Mucosa of descending colon (tissue), 3 donors: ENCODE data around the gene BMERB1. TPM values are rescaled to one million over a fixed set of nuclear protein-coding genes. Genes with fewer than 3 reads are reported as not detected.
"Not testable (repeated sequence)": the region's sequence is repeated elsewhere in the genome, so short reads cannot be mapped to it uniquely, and the experiment has no call there.

Experiments
- ATAC-seq: fragments of 200-7000 bp; cut with Tn5 transposase; one replicate; pipeline ENCODE4 v1.9.1; 2020; ENCODE audit warnings: mild to moderate bottlenecking, moderate library complexity
- DNase-seq, 3 donors: peaks; one replicate each; pipeline ENCODE4 v3.0.0-alpha.2; 2020
- H3K36me3 ChIP-seq: fragments of 200-600 bp; one replicate; pipeline ENCODE4 v1.8.0; 2021; ENCODE audit warnings: low read depth, mild to moderate bottlenecking
- H3K4me1 ChIP-seq: fragments of 200-600 bp; one replicate; pipeline ENCODE4 v1.8.0; 2021; ENCODE audit warnings: low read depth, mild to moderate bottlenecking
- H3K4me3 ChIP-seq: fragments of 200-600 bp; one replicate; pipeline ENCODE4 v1.8.0; 2021; ENCODE audit warnings: mild to moderate bottlenecking
- H3K9me3 ChIP-seq: fragments of 200-600 bp; one replicate; pipeline ENCODE4 v1.8.0; 2021; ENCODE audit warnings: mild to moderate bottlenecking
- intact Hi-C, 2 donors: fragments of 100-400 bp; cut with DNase I in 1 of 2; cut with micrococcal nuclease in 1 of 2; formaldehyde crosslinking; loops; one replicate each; pipeline versions ENCODE4 v1.11.0 to v1.11.1; 2022; cut with DNase I, micrococcal nuclease
- long read RNA-seq, 2 donors: library from polyadenylated mRNA; unstranded; transcript quantifications; one replicate each; pipeline ENCODE4 v2.0.0, GENCODE V29; 2019 to 2021
- total RNA-seq, 3 donors: library from RNA; stranded (reverse); fragmentation: NEBNext Ultra II Directional in 2 of 3; extraction: Animal tissue kit (Norgen Biotek cat#: 25700) in 2 of 3; gene quantifications; one replicate each; pipeline versions ENCODE4 v1.2.1 to v1.2.4, GENCODE V29; 2021 to 2023
- TF ChIP-seq, protein P1 (sequence below): fragments of 200-600 bp; IDR thresholded peaks from one replicate; pipeline ENCODE4 v1.8.0; 2022; ENCODE audit warnings: antibody characterized with exemption, mild to moderate bottlenecking
- donor health status: DM: no; HTN: no; CAD: no; lungs with moderate emphysema.
- donor health status: DM: no; HTN: no; CAD: no.
- donor health status: DM: no; HTN: yes; CAD: no.

Gene BMERB1
- total RNA-seq = 10 to 100 TPM in 1 of 3 donors, 1 to 10 TPM in 2; 5.4 to 54.3 (median 9.1) TPM
- long read RNA-seq, donor 1, transcript C16orf45-201 (6 exons, 2,404 nt) = major isoform, 93 of 107 reads
- long read RNA-seq, donor 1, partial matches to known transcripts = 4 of 107 reads
- long read RNA-seq, donor 1, other reads (novel, unspliced or antisense) = 10 of 107 reads
- long read RNA-seq, donor 2, transcript C16orf45-201 (6 exons, 2,404 nt) = major isoform, 9 of 15 reads
- long read RNA-seq, donor 2, partial matches to known transcripts = 2 of 15 reads
- long read RNA-seq, donor 2, other reads (novel, unspliced or antisense) = 3 of 15 reads

DNA sequence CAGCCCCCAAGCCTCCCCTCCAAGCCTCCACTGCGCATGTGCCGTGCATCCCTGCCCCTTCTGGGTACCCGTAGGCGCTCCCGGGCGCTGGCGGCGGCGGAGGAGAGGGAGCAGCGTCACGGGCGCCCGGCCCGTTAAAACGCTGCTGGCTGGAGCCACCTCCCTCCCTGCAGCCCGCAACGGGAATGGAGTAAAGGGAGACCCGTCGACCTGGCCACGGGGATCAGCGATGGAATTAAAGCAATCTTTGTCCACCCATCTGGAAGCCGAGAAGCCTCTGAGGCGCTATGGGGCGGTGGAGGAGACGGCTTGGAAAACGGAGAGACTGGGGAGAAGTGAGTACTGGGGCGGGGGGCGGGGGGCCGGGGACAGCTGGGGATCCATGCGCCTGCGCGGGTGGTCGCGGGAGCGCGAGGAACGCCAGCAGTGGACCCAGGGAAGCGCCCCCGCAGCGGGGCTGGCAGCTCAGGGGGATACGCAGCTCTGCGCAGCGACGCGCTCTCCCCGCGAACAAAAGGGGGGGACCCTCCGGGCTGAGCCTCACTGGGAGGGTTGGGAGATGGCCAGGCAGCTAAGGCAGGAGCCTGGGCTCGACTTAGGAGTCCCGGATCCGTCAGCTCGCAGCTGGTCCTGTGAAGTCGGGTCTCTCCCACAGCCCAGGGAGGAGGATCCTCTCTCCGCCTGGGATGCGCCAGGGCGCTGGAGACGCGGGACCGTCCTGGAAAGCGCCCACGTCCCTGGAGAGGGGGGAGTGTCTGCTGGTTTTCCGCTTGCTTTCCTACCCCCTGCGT is at the start of gene BMERB1:
Gene BMERB1 (plus strand): TSS at position 164 of the 791 bp plus-strand sequence. CDS start 66 bp downstream, at position 230.
- TF ChIP-seq, protein P1, sequence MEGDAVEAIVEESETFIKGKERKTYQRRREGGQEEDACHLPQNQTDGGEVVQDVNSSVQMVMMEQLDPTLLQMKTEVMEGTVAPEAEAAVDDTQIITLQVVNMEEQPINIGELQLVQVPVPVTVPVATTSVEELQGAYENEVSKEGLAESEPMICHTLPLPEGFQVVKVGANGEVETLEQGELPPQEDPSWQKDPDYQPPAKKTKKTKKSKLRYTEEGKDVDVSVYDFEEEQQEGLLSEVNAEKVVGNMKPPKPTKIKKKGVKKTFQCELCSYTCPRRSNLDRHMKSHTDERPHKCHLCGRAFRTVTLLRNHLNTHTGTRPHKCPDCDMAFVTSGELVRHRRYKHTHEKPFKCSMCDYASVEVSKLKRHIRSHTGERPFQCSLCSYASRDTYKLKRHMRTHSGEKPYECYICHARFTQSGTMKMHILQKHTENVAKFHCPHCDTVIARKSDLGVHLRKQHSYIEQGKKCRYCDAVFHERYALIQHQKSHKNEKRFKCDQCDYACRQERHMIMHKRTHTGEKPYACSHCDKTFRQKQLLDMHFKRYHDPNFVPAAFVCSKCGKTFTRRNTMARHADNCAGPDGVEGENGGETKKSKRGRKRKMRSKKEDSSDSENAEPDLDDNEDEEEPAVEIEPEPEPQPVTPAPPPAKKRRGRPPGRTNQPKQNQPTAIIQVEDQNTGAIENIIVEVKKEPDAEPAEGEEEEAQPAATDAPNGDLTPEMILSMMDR = no peak
- intact Hi-C loops = no loop called here
- peak; percentile 79 for ATAC-seq

DNA sequence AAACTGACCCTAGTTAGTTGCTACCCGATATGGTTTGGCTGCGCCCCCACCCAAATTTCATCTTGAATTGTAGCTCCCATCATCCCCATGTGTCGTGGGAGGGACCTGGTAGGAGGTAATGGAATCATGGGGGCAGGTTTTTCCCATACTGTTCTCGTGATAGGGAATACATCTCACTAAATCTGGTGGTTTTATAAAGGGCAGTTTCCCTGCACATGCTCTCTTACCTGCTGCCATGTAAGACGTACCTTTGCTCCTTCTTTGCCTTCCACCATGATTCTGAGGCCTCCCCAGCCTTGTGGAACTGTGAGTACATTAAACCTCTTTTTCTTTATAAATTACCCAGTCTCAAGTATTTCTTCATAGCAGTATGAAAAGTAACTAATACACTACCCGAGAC is 46.3 kb upstream of the BMERB1 start:
- not testable (repeated sequence) for ATAC-seq, DNase-seq

More for the DNA sequence above, at the start of gene BMERB1:
- peak; percentile 19 to 67 (median 50) for DNase-seq
- H3K36me3 ChIP-seq = no peaks in the 10 kb centered on the region
- H3K9me3 ChIP-seq = no peaks in the 10 kb centered on the region
- H3K4me1 ChIP-seq = peaks cover 3% of the 10 kb centered on the region
- H3K4me3 ChIP-seq = peak within 1 kb of the TSS; percentile 26

DNA sequence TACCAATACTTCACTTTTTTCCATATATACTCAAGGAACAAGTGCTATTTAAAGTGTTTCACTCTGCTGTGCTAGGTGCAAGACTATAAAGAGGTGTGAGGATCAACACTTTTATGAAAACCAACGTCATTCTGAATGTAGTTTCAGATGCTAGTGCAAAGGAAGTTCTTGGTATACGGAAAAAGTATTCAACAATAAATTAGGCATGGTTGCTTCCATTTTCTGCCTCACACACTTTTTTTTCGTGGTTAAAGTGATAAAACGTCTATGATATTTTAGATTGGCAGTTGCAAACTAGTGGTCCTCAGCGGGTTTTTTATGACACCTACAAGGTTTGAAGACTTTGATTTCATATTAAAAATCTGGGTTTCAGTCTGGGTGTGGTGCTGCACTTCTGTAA is 44.5 kb upstream of the BMERB1 start:
- H3K9me3 ChIP-seq, ATAC-seq, H3K36me3 ChIP-seq, H3K4me3 ChIP-seq, H3K4me1 ChIP-seq, intact Hi-C loops, DNase-seq: not testable (repeated sequence)

More for the DNA sequence above, 46.3 kb upstream of the BMERB1 start:
- H3K9me3 ChIP-seq, intact Hi-C loops, H3K4me3 ChIP-seq, H3K4me1 ChIP-seq, H3K36me3 ChIP-seq: not testable (repeated sequence)

DNA sequence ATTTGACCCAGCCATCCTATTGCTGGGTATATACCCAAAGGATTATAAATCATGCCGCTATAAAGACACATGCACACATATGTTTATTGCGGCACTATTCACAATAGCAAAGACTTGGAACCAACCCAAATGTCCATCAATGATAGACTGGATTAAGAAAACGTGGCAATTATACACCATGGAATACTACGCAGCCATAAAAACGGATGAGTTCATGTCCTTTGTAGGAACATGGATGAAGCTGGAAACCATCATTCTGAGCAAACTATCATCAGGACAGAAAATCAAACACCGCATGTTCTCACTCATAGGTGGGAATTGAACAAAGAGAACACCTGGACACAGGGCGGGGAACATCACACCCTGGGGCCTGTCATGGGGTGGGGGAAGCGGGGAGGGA is 41.4 kb upstream of the BMERB1 start:
- DNase-seq, ATAC-seq, H3K4me1 ChIP-seq, H3K36me3 ChIP-seq, intact Hi-C loops, H3K9me3 ChIP-seq, H3K4me3 ChIP-seq: not testable (repeated sequence)

DNA sequence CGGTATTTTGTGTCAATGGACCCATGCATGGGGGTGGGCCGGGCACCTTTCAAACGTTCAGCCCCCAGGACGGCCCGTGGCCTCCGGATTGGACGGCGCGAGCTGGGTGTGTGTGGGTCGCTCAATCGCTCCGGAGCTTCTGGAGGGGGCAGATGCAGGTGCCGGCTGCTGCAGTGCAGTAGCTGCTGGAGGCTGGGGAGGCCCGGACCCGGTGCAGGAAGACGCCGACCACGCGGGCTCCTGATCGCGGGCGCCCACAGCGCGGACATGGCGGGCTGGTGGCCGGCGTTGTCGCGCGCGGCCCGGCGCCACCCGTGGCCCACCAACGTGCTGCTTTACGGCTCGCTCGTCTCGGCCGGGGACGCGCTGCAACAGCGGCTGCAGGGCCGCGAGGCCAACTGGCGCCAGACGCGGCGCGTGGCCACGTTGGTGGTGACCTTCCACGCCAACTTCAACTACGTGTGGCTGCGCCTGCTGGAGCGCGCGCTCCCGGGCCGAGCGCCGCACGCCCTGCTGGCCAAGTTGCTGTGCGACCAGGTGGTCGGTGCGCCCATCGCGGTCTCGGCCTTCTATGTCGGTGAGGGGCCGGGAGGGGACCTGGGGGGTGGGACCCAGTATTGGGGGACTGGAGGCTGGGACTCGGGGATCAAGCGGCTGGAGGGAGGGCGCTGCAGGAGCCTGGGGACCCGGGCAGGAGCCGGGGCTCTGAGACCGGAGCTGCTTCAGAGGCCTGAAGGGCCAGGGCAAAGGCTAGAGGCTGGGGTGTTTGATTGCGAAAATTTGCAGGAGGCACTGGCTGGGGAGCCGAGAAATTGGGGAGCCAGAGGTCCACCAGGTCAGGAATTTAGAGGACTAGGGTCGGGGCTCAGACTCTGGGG is 38.5 kb upstream of the BMERB1 start, which contains the start of gene MPV17L:
Gene MPV17L (plus strand): TSS at position 124 of the 878 bp plus-strand sequence. CDS start 144 bp downstream, at position 268.
- peak within 1 kb of the TSS; percentile 32 for H3K4me3 ChIP-seq

DNA sequence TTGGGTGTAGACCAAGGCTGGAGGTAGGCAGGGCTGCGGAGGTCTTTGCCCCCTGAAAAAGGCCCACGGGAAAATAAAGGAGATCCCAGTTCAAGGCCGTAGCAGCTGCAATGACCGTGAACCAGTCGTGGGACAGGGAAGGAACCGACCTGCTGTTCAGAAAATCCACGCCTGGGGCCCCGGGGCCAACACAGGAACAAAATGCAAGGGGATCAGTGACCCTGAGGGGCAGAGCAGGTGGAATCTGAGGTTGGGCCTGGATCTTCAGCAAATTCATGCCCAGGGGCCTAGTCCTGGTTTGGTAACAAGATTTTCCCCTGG is 37.9 kb upstream of the BMERB1 start:
- DNase-seq, H3K36me3 ChIP-seq, H3K9me3 ChIP-seq, H3K4me1 ChIP-seq, H3K4me3 ChIP-seq, intact Hi-C loops: not testable (repeated sequence)
- peak; percentile 3 for ATAC-seq

More for the DNA sequence above, 38.5 kb upstream of the BMERB1 start, which contains the start of gene MPV17L:
- H3K36me3 ChIP-seq, H3K9me3 ChIP-seq, intact Hi-C loops, H3K4me1 ChIP-seq: not testable (repeated sequence)
- ATAC-seq (peak; percentile 87), DNase-seq (peak; percentile 31 to 69 (median 64))

DNA sequence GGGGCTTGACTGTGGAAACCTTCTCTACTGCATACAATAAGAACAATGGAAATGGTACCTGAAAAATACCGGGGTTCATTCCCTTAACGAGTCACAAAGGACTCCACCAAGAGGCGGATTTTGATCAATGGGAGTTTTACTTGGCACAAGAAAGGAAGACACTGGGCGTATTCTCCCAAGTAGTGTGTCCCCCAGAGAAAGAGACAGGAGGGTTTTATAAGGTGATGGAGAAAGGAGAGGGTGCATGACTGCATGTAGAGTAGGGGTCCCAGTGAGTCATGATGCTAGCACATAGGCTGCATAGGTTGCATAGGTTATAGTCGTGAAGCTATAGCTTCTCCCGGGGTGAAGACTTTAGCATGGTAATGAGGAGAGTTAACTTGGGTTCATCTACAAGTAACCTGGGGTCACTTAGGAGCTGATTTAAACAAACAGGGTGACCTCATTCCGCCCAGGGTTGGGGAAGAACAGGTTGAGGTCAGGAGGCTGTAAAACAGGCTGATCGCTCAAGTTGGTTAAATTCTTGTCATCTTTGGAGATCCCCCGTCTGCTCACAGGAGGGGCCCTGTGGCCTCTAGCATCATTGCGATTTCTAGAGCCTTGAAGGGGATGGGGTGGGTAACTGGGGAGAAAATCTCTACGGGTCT is 37.3 kb upstream of the BMERB1 start:
- TF ChIP-seq, protein P1 = no peak
- intact Hi-C loops = no loop called here
- no peak for ATAC-seq
- Histone ChIP-seq H3K36me3 (no peaks in the 10 kb centered on the region), H3K4me3 (no peak overlapping the region), H3K9me3 (no peaks in the 10 kb centered on the region), H3K4me1 (no peaks in the 10 kb centered on the region)
- DNase-seq = no peak
